ENCODE measurements around the gene GNMT.

Gene GNMT

GRCh38 chr6:43012364-43012763 lies 51.8 kb downstream of the GNMT start:
- Histone ChIP-seq H3K4me2 (peak overlapping the region; percentile 90), H3K27ac (no peak overlapping the region), H3K36me3 (ENCODE audit: insufficient read depth) (no peaks in the 10 kb centered on the region), H3K4me1 (ENCODE audit: low read depth, poor library complexity, severe bottlenecking) (peaks cover 21% of the 10 kb centered on the region), H3K9ac (no peak overlapping the region), H3K27me3 (ENCODE audit: insufficient read depth, low read depth) (no peaks in the 10 kb centered on the region), H2AFZ (ENCODE audit: low read depth) (no peak overlapping the region), H3K79me2 (ENCODE audit: insufficient read depth, low read depth) (peaks cover 25% of the 10 kb centered on the region; the same call in 1 of the 2 replicates), H4K20me1 (ENCODE audit: insufficient read depth) (no peaks in the 10 kb centered on the region), H3K4me3 (IDR thresholded peaks at IDR 0.05; ENCODE audit: insufficient read depth, low read depth, low read length) (no peak overlapping the region)
- no peak for TF ChIP-seq CTCF (conservative IDR thresholded peaks at IDR 0.05; ENCODE audit: low read depth, low read length)

GRCh38 chr6:43013097-43013842 lies 52.7 kb downstream of the GNMT start:
- peak overlapping the region; percentile 34; the same call in 1 of the 2 replicates for H3K9ac ChIP-seq
- peaks cover 25% of the 10 kb centered on the region; the same call in 1 of the 2 replicates for H3K79me2 ChIP-seq (ENCODE audit: insufficient read depth, low read depth)
- H3K27me3 ChIP-seq (ENCODE audit: insufficient read depth, low read depth) = no peaks in the 10 kb centered on the region
- H3K4me2 ChIP-seq = peak overlapping the region; percentile 90
- H3K36me3 ChIP-seq (ENCODE audit: insufficient read depth) = no peaks in the 10 kb centered on the region
- peak overlapping the region; percentile 76 for H2AFZ ChIP-seq (ENCODE audit: low read depth)
- no peaks in the 10 kb centered on the region for H4K20me1 ChIP-seq (ENCODE audit: insufficient read depth)
- peaks cover 21% of the 10 kb centered on the region for H3K4me1 ChIP-seq (ENCODE audit: low read depth, poor library complexity, severe bottlenecking)
- no peak overlapping the region for H3K27ac ChIP-seq
- TF ChIP-seq CTCF (conservative IDR thresholded peaks at IDR 0.05; ENCODE audit: low read depth, low read length) = no peak
- H3K4me3 ChIP-seq (IDR thresholded peaks at IDR 0.05; ENCODE audit: insufficient read depth, low read depth, low read length) = no peak overlapping the region
